HG02981 (cell line): ENCODE measurements around the gene FAM114A1.

Source experiments
- ATAC-seq: cut with Tn5 transposase; IDR thresholded peaks from one replicate; pipeline ENCODE4 v1.9.1; 2021; ENCODE audit warnings: mild to moderate bottlenecking, moderate library complexity; ENCODE audit not compliant: unreplicated experiment

The FAM114A1 gene

DNA sequence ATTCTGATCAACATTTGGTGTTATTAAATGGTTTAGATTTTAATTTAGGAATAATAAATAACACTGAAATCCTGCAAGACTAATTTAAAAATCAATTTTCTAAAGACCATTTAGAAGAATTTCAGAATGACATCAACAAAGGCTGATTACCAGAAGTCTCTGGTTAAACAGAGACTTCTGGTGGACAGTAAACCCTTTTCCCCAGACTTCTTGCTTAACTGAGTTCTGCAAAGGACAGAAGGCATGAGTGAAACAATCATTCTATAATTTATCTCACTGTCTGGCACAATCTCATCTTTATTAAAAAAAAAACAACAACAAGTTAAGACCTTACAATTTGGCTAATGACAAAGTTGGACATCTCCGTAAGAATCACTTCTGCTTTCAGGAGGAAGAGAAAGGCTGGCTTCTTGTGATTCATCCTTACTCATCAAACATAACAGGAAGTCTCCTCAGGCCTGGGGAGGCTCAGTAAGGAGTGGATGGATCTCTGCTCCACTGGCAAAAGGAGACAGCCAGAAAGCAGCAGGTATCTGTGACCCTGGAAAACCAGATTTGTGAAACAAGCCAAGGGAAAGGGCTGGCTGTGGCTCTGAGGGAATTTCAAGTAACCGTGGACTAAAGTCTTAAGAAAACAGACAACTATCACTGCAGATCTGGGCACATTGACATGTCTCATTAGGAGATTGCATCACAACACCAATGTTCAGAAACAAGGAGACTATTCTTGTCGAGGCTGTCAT lies 10.1 kb upstream of the FAM114A1 start:
- peak; percentile 64 for ATAC-seq

DNA sequence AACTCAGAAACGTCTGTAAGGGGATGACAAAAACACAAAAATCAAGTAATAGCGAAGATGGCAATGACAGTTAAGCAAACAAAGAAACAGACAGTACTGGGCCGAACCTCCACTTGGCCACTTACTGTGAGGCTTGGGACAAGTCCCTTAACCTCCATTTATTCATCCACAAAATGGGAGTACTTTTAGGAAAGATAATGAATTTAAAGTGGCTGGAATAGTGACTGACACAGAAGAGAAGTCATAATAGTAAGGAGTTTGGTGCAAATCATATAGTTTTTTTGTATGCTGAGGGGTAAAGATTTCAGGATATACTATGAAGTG lies 9.5 kb upstream of the FAM114A1 start:
- ATAC-seq, result no peak

DNA sequence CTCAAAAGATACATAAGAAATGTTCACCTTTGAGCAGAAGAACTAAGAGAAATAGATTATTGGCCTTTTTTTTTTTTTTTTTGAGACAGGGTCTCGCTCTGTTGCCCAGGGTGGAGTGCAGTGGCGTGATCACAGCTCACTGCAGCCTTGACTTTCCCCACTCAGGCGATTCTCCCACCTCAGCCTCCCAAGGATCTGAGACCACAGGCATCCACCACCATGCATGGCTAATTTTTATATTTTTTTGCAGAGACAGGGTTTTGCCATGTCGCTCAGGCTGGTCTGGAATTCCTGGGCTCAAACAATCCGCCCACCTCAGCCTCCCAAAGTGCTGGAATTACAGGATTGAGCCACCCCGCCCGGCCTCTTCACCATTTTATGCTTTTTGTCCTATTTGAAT lies 8.1 kb upstream of the FAM114A1 start:
- ATAC-seq, result no peak

DNA sequence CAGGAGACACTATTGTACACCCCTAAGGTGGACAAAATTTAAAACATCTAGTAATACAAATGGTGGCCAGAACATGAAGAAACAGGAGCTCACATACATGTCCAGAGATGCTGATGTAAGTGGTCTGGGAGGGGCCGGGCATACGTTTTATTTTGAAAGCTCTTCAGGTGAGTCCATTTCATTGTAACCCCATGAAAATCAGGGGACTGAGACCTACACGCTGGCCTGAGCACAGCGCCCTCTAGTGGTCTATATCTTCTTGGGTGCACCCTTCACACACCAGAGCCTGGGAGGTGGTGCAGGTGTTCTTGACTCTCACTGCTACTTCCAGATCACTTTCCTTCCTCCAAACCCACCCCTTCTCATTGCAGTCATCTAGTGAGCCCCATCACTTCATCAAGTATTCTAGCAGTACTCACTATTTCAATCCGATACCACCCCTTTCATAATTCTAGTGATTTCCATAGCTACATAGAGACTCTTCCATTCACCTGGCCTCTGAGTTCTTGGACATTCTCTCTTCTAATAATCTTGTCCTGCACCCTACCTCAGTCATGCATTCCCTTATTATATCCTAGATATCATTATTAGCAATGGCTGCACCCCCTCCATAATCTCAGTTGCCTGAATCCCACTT lies 6.7 kb upstream of the FAM114A1 start:
- ATAC-seq, result peak; percentile 36

DNA sequence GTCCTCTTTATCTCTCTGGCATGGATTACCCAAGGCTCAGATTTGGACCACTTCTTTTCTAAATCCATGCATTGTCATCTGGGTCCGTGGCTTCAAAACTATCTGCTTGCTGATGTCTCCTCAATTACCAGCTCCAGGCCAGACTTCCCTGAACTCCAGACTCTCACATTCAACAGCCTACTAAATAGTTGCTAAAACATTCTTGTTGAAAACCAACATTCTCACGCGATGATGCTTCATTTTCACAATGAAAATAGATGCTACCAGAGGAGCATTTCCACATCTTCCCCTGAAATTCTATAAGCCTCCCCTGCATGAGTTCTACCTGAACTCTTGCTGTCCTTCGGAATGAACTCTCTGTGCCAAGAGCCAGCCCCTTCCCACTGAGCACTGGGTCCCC lies 5.8 kb upstream of the FAM114A1 start:
- ATAC-seq, result no peak

DNA sequence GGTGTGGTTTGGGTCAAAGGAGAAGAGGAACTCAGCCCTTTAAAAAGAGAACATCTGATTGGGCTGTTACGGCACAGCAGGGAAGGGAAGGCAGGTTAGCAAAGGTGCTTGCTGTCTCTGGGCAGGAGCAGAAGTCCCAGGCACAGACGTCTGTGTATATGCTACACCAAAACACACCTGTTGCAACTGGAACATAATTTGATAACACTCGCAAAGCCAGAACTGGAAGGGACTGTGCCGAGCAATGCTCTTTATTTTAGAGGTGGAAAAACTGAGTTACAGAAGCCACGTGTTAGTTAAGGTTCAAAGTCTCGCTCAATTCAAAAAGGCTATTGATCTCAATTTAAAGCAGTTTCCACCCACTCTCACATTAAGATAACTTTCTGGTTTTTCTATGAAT lies 2.2 kb upstream of the FAM114A1 start:
- no peak for ATAC-seq

DNA sequence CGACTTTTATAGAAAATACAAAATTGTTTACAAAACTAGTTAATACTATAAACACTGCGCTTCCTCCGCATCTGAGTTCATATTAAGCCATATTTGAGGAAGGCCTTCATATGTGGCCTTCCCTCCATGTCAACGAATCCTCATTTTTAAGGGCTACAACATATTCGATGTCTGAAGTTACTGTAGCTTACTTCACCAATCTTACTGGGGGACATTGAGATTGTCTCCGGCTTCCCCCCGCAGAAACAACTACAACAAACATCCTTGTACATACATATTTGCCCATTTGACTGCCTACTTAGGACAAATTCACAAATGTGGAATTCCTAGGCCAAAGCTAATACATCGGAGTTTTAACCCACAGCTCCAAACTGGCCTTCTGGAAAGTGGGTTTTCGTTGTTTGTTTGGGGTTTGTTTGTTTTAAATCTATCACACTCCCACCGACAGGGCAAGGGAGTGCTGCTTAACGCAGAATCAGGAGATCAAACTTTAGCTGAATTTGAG lies 581 bp upstream of the FAM114A1 start:
- peak; percentile 19 for ATAC-seq

DNA sequence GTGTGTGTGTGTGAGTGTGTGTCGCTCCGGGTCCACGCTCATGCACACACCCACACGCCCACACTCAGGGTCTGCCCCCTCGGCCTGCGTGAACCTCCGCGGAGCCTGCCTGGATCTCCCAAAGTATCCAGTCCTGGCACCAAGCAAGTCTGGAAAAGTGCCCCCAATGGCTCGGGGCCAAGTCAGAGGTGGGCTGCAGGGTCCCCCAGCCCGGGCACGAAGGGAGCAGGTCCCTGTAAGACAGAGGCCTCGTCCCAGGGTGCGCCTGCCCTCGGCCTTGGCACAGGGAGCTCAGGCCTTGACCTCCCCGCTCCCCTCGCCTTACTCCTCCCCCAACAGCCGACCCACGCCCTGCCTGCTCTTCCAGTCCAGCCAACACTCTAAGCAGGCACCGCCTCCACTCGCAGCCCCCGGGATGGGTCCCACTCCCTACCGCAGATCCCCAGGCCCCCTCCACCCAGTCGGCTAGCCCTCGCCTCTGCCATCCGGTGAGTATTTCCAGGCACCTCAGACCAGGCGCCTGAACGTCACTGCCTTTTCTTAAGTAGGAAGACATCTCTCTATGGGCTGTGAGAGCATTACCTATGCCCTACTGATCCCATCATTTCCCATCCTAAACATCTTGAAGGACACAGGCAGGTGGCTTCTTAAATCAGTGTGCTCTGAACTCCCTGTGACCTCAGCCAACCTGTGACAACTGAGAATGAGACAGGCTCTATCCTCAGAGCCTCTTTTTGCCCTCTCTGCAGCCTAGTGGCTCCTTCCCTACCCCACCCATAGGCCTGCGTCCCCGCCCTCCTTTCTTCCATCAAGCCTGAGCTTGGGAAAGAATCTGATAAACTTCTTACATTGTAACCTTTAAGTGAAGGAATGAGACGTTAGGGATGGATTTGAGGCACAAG lies 704 bp downstream of the FAM114A1 start:
- no peak for ATAC-seq

DNA sequence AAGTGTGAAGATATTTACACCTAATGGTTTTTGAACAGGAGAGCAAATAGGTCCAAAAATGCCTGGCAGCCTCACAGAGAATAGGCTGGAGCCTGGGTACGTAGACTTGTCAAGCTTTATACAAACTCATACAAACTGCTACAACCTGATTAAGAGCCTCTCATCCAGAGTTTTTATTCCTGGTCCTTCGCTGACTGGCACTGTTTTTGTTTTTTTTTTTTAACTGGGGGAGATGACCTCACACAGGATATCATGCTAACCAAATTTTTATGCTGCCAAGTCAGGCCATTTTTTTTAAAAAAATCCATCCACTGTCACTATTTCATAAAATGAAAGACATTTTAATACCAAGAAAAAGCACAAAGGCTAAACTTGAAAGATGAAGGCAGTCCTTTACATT lies 1.9 kb downstream of the FAM114A1 start:
- no peak for ATAC-seq

DNA sequence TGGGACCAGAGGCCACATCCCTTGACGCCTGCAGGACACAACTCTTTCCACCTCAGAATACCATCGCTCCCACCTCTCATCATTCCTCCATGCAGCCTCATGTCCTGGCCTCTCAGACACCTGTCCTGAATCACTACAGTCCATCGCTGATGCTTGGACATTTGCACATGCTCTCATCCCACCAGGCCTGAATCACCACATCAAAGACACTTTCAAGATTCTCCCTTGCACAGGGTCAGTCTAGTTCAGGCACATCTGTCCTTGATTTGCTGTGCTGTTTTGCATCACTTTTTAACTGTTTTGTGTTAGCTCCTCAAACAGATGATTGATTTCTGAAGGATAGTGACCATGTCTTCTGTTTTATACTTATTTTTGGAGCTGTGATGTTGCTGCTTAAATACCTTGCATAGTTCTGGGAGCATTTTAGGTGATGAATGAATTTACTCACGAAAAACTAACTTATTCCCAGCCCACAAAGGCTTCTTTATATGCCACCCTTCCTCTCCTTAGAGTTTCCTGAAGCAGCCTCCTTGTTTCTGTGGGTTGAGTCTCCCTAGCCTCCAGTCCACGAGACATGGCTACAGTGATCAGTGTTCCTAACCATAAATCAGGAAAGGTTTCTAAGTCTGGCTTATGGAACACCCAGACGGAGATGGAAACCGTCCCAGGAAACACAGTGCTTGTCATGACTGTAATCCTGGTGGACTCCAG lies 2.6 kb downstream of the FAM114A1 start:
- ATAC-seq, result no peak

DNA sequence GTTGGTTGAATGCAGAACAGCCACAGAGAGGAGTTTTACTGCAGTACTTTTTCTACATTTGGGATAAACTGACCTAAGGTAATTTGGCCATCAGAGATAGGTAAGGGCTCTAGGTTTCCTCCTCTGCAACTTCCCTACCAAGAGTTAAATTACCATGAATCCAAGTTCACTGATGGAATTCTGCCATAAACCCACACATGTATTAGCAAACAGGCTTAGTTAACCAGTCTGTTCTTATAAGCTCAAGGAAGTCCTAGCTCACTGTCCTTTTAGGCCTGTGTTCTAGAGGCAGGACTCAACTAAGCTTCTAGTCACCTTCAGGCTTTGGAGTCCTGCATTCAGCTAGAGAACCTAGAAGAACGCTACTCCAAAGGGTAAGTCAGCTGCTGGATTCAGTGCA lies 4.0 kb downstream of the FAM114A1 start:
- no peak for ATAC-seq

DNA sequence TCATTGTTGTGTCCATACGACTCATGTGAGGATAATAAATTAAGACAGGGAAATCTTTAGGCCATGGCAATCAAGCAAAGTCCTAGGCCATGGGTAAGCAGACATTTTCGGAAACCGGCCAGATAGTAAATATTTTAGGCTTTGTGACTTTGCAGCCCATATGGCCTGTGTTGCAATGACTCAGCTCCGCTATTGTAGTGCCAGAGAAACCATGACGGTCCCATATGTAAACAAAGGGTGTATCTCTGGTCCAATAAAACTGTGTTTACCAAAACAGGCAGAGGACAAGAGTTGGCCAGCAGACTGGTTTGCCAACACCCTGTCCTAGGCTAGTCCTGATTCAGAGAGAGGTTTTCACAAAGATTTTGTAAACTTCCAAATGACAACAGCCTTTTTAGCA lies 5.0 kb downstream of the FAM114A1 start:
- ATAC-seq, result no peak

DNA sequence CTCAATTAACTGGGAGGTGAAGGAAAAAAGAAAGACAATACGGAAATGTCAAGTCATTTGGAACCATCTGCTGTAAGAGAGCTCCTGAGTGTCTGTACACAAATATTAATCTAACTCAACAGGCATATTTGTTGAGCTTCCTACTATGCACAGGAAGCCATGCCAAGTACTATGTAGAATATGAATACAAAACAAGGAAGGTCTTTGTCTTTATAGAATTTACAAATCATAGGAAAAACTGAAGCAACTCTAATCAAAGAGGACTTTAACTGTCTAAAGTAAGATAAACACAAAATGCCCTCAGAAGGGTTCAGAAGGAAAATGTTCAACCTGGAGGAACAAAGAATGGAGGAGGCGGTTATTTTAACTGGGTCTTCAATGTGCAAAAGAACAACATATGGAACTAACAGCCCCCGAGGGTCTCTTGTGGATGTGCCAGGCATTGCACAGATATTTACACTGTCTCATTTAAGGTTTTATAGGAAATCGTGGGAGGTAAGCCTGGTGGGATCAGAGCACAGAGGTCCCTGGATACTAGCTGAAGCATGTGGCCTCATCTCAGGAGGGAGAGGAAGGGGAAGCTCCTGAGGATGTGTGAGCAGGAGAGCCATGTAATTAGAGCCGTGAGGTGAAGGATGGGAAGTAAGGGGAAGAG lies 5.8 kb downstream of the FAM114A1 start:
- ATAC-seq, result no peak

DNA sequence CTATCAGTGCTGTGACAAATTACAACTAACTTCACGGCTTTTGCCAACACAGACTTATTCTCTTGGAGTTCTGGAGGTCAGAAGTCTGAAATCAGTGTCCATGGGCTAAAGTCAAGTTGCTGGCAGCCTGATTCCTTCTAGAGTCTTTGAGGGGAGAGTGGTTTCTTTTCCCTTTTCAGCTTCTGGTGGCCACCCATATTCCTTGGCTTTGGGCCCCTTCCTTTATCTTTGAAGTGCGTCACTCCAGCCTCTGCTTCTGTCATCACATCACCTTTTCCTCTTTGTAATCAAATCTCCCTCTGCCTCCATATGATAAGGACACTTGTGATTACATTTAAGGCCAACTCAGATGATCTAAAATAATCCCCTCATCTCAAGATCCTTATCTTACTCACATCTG lies 9.0 kb downstream of the FAM114A1 start:
- ATAC-seq, result no peak

DNA sequence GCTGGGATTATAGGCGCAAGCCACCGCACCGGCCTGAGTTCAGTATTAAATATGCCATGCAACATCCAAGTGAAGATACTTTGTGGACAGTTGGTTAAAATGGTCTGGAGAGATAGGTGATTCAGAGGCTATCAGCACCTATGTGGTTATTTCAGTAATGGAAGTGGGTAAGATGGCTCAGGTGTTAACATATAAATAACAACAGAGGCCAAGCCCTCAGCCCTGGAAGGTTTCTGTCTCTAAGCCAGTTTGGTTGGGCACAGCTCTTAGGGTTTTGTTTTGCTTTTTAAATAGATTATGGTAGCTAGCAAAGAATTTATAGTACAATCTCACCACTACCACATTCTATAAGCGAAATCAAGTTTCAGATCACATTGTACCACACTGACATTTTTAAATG lies 16.6 kb downstream of the FAM114A1 start:
- no peak for ATAC-seq

DNA sequence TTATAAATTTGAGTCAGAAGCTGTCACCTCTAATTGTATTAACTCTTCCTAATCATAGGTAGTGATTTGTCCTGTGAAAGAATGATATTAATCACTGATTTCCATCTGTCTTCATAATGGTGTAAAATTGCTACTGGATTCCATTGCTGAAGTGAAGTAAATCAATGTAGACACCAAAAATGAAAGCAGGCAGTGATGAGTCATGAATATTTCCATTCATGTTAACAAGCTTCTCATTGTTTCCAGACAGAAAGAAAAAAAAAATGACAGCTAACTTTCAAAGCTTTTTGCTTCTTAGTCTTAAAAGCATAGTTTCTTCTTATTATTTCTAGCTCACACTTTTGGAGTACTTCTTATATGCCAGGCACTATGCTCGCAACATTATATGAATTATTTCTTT lies 21.5 kb downstream of the FAM114A1 start:
- no peak for ATAC-seq

DNA sequence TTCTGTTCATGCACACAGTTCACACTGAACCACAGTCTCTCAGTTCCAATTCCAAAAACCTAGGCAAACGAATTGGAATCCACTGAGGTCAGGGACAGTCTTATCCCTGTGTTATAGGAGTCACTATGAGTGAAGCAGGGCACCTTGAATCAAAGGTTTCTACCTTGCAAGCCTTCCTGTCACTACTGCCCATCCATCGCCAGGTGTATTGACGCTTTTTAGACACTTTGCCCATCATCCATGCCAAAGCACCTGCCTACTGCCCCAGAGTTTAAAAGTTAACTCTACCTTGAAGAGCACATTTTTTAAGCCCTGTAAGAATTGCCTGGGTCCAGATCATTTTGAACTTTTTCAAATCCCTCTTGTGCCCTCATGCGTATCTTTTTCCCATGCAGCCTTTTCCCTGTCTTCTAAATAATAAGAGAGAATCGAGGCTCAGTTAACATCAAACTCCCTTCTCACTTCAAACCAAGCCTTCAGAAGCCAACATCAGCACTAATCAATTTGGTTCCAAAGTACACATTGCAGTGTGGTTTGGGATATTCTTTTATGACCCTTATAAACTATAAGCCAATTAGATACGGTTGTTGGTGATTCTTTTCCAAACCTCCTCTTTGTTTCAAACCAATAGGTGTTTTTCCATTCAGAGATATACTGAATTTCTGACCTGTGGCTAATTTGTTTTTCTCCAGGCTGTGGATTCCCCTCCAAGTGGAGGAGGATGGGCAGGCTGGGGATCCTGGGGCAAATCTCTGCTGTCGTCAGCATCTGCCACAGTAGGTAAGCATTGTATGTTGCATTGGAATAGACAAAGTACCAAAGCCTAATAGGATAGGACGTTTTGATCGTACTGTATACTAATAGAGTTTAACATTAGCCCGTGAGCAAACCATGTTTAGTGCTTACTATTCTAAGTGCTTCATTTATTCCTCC lies 23.7 kb downstream of the FAM114A1 start:
- no peak for ATAC-seq

DNA sequence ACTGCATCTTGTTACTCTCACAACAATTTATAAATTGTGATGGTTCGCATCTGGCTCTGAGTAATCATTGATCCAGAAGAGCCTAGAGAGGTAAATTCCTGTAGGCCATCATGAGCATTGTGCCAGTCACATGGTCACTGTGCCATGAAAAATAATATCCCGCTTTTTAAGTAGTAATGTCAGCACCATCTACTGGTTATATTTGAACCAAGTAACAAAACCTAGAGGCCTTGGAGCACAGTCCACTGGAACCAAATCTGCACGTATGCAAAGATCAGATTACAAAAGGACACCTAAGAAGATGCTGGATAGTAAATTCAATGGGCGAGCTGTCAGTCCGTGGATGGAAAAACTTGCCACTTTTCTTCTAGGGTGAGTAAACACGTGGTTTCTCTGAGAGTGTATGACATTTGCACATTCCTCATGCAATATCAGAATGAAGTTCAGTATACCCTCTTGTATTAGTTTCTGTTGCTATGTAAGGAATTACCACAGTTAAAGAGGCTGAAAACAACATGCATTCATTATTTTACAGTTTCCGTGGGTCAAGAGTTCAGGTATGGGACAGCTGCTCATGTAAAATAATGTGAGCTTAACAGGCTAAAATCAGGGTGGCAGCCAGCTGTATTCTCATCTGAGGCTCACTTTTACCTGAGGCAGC lies 26.8 kb downstream of the FAM114A1 start:
- ATAC-seq, result no peak

DNA sequence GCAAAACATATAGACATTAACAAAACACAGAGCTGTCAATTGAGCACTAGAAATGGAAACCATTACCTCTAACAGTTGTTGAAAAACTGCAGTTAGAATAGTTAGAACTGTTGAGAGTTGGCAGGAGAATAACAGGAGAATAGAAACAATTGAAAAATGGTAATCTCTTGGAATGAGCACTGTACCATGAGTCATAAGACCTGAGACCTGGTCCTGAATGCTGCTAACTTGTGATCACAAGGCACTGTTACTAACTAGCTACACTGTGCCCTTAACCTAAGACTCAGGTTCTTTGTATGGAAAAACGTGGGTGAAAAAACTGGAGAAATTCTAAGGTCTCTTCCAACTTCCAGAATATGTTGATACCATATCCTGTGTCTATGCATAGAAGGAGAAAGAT lies 29.3 kb downstream of the FAM114A1 start:
- no peak for ATAC-seq
